Fibroblast of lung (primary cell): ENCODE data around the gene PBLD.

Experiments used
- EZH2 ChIP-seq: IDR thresholded peaks from 2 replicates; pipeline ENCODE4 v1.5.1; 2012; ENCODE audit warnings: low read length, control low read depth, mild to moderate bottlenecking; ENCODE audit errors: missing control alignments
- TF ChIP-seq, protein P1 (sequence below), 2 donors: IDR thresholded peaks in 1 of 2; conservative IDR thresholded peaks in 1 of 2; 1 replicate in 1 of 2; 2 replicates in 1 of 2; pipeline ENCODE4 v1.5.1; 2011 to 2012; ENCODE audit warnings: low read length in 2 of 2, control low read depth in 1 of 2, inconsistent platforms in 1 of 2, low read depth in 1 of 2, mild to moderate bottlenecking in 1 of 2

- TF ChIP-seq, protein P1, sequence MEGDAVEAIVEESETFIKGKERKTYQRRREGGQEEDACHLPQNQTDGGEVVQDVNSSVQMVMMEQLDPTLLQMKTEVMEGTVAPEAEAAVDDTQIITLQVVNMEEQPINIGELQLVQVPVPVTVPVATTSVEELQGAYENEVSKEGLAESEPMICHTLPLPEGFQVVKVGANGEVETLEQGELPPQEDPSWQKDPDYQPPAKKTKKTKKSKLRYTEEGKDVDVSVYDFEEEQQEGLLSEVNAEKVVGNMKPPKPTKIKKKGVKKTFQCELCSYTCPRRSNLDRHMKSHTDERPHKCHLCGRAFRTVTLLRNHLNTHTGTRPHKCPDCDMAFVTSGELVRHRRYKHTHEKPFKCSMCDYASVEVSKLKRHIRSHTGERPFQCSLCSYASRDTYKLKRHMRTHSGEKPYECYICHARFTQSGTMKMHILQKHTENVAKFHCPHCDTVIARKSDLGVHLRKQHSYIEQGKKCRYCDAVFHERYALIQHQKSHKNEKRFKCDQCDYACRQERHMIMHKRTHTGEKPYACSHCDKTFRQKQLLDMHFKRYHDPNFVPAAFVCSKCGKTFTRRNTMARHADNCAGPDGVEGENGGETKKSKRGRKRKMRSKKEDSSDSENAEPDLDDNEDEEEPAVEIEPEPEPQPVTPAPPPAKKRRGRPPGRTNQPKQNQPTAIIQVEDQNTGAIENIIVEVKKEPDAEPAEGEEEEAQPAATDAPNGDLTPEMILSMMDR (conservative IDR thresholded peaks at IDR 0.05 in 1 of 2, IDR thresholded peaks at IDR 0.05 in 1 of 2; ENCODE audit: low read depth in 1 of 2, low read length in 2 of 2): no peak
- TF ChIP-seq EZH2: no peak
These were observed 1.1 kb downstream of the PBLD start, which contains the start of gene HNRNPH3 for GRCh38 chr10:68331455-68332258.
